GM12878 (cell line): ENCODE measurements around the gene RXFP3. TPM values are rescaled to one million over a fixed set of nuclear protein-coding genes. Genes with fewer than 3 reads are reported as not detected.

Source experiments
- ATAC-seq: fragments of 200-7000 bp; cut with Tn5 transposase; 3 replicates; pipeline ENCODE4 v1.9.1; 2020; ENCODE audit warnings: mild to moderate bottlenecking, moderate library complexity
- BruUV-seq: library from RNA; stranded (reverse); fragments of 400-500 nt; replicated peaks from 2 replicates; lab custom pipeline; 2021; lab: Mats Ljungman, UMichigan
- CTCF ChIA-PET: fragments of 300-600 bp; sonication (Branson Sonifier 250); formaldehyde crosslinking; extraction: SDS; loops from one replicate; lab custom pipeline; 2021; ENCODE audit warnings: inconsistent platforms; lab: Yijun Ruan, JAX
- POLR2A ChIA-PET: fragments of 350-600 bp; formaldehyde crosslinking; extraction: SDS; loops from one replicate; lab custom pipeline; 2021; ENCODE audit warnings: inconsistent platforms; lab: Charles Lee
- RAD21 ChIA-PET: fragments of 300-600 bp; sonication (Branson Sonifier 250); formaldehyde crosslinking; loops from one replicate; lab custom pipeline; 2023; ENCODE audit warnings: antibody characterized with exemption; ENCODE audit not compliant: unreplicated experiment; lab: Charles Lee
- SMC1A ChIA-PET: fragments of 300-600 bp; sonication (Branson Sonifier 250); formaldehyde crosslinking; loops from one replicate; lab custom pipeline; 2023; ENCODE audit not compliant: unreplicated experiment, uncharacterized antibody; lab: Charles Lee
- DNase-seq: peaks from one replicate; pipeline ENCODE4 v3.0.0-alpha.2; 2011; ENCODE audit warnings: low read depth, low spot score
- FAIRE-seq: peaks from 3 replicates; lab custom pipeline; 2011; peaks lifted over from hg19 to GRCh38; lab: Jason Lieb, UNC
- H2AFZ ChIP-seq: 2 replicates; pipeline ENCODE4 v1.6.0; 2011; ENCODE audit warnings: low read depth, low read length, control low read depth; ENCODE audit not compliant: control insufficient read depth
- H3K27ac ChIP-seq: 2 replicates; pipeline ENCODE4 v1.5.1; 2011; ENCODE audit warnings: control low read depth; ENCODE audit not compliant: control insufficient read depth, insufficient read depth
- H3K27me3 ChIP-seq, 2 experiments: replicated peaks in 1 of 2; 2 replicates each; pipeline versions ENCODE4 v1.6.0 to v1.6.1; 2011; ENCODE audit warnings: low read length in 1 of 2; ENCODE audit not compliant: control insufficient read depth in 2 of 2, insufficient read depth in 2 of 2
- H3K36me3 ChIP-seq, 2 experiments: 2 replicates each; pipeline ENCODE4 v1.5.1; 2011; ENCODE audit warnings: low read length in 1 of 2; ENCODE audit not compliant: control insufficient read depth in 2 of 2, insufficient read depth in 2 of 2
- H3K4me1 ChIP-seq: 2 replicates; pipeline ENCODE4 v1.6.1; 2011; ENCODE audit warnings: mild to moderate bottlenecking, low read length, moderate library complexity, mixed read lengths; ENCODE audit not compliant: control insufficient read depth, insufficient read depth
- H3K4me2 ChIP-seq: 2 replicates; pipeline ENCODE4 v1.6.0; 2011; ENCODE audit warnings: control low read depth; ENCODE audit not compliant: control insufficient read depth, insufficient read depth
- H3K4me3 ChIP-seq: fragments of 200-600 bp; sonication (generic); 2 replicates; pipeline ENCODE4 v1.5.1; 2016
- H3K79me2 ChIP-seq: 2 replicates; pipeline ENCODE4 v1.6.0; 2011; ENCODE audit warnings: low read length; ENCODE audit not compliant: control insufficient read depth, insufficient read depth
- H3K9ac ChIP-seq: 2 replicates; pipeline ENCODE4 v1.8.0; 2011; ENCODE audit warnings: low read length, control low read depth, mixed read lengths; ENCODE audit not compliant: control insufficient read depth, insufficient read depth
- H3K9me3 ChIP-seq: replicated peaks from 3 replicates; pipeline ENCODE4 v1.5.1; 2011; ENCODE audit warnings: mild to moderate bottlenecking, low read length; ENCODE audit not compliant: control insufficient read depth, insufficient read depth
- H4K20me1 ChIP-seq: 2 replicates; pipeline ENCODE4 v1.6.0; 2011; ENCODE audit not compliant: control insufficient read depth, insufficient read depth
- EGR1 ChIP-seq, 2 experiments: IDR thresholded peaks; 1 replicate in 1 of 2; 2 replicates in 1 of 2; pipeline ENCODE4 v1.6.1; 2011 to 2012; ENCODE audit warnings: low read depth in 2 of 2, low read length in 2 of 2, borderline replicate concordance in 1 of 2, mild to moderate bottlenecking in 1 of 2, moderate library complexity in 1 of 2
- WGBS: methylation state at CpG from one replicate; pipeline ENCODE4 v1.1.6; 2016; ENCODE audit warnings: low lambda C conversion rate; ENCODE audit not compliant: insufficient replicate concordance, insufficient coverage; ENCODE audit errors: missing lambda C conversion rate; 5-methylcytosine and 5-hydroxymethylcytosine counted together
- in situ Hi-C: fragments of 300-500 bp; cut with MboI; formaldehyde crosslinking; loops from 9 replicates; pipeline ENCODE4 v1.14.3; 2018; ENCODE audit warnings: mixed read lengths
- intact Hi-C: fragments of 100-400 bp; cut with micrococcal nuclease; formaldehyde crosslinking; loops from one replicate; pipeline ENCODE4 v1.14.2; 2022; ENCODE audit not compliant: unreplicated experiment
- polyA plus RNA-seq, 11 experiments: library from polyadenylated mRNA; depleted of rRNA in 4 of 11; unstranded in 6 of 11; stranded (reverse) in 5 of 11; fragments of >200 nt; fragmentation: Nextera tagmentation in 4 of 11; fragmentation: Illumina TruSeq in 1 of 11; extraction: Ambion mirVana in 4 of 11; extraction: Trizol in 1 of 11; gene quantifications; 1 replicate in 1 of 11; 2 replicates in 10 of 11; pipeline versions ENCODE4 v1.2.1 to v1.2.3, GENCODE V29; 2011 to 2016; ENCODE audit warnings: inconsistent platforms in 2 of 11, missing spikeins in 2 of 11, low read depth in 1 of 11
- total RNA-seq, 4 experiments: library from RNA; depleted of rRNA in 3 of 4; stranded (reverse); fragments of >200 nt in 3 of 4; fragmentation: Illumina TruSeq in 1 of 4; extraction: Trizol in 1 of 4; gene quantifications; 2 replicates each; pipeline versions ENCODE4 v1.2.1 to v1.2.3, GENCODE V29; 2013 to 2021
- TF ChIP-seq, protein P1 (sequence below), 3 experiments: IDR thresholded peaks in 2 of 3; conservative IDR thresholded peaks in 1 of 3; 2 replicates each; pipeline ENCODE4 v1.5.1; 2011; ENCODE audit warnings: low read depth in 3 of 3, low read length in 3 of 3, mild to moderate bottlenecking in 3 of 3, control low read depth in 2 of 3, moderate library complexity in 2 of 3, inconsistent platforms in 1 of 3, mixed read lengths in 1 of 3; ENCODE audit not compliant: control insufficient read depth in 2 of 3, insufficient read depth in 1 of 3; ENCODE audit errors: extremely low read depth in 1 of 3

The RXFP3 gene
- total and polyA plus RNA-seq, 10 of the 15 experiments (the other 5 are each of a cell fraction or from before 2014, with no cell fraction given): 0.03 to 0.06 TPM; not detected in 8

DNA sequence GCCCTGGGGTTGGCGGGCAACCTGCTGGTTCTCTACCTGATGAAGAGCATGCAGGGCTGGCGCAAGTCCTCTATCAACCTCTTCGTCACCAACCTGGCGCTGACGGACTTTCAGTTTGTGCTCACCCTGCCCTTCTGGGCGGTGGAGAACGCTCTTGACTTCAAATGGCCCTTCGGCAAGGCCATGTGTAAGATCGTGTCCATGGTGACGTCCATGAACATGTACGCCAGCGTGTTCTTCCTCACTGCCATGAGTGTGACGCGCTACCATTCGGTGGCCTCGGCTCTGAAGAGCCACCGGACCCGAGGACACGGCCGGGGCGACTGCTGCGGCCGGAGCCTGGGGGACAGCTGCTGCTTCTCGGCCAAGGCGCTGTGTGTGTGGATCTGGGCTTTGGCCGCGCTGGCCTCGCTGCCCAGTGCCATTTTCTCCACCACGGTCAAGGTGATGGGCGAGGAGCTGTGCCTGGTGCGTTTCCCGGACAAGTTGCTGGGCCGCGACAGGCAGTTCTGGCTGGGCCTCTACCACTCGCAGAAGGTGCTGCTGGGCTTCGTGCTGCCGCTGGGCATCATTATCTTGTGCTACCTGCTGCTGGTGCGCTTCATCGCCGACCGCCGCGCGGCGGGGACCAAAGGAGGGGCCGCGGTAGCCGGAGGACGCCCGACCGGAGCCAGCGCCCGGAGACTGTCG, 976 bp downstream of the RXFP3 start:
- ATAC-seq: no peak
- in situ Hi-C loops: no loop called here
- 92% methylated on average over 52 of the region's 54 CpGs for WGBS
- FAIRE-seq: no peak
- no peak overlapping the region for H3K4me3 ChIP-seq
- no peak overlapping the region for H3K9ac ChIP-seq
- no peaks in the 10 kb centered on the region for H4K20me1 ChIP-seq
- H3K4me2 ChIP-seq: no peak overlapping the region
- no peaks in the 10 kb centered on the region; the same call in 2 of the 3 replicates for H3K9me3 ChIP-seq
- no peaks in the 10 kb centered on the region; a peak in 1 of 4 replicates for H3K27me3 ChIP-seq
- CTCF ChIA-PET: interaction anchor here (3.5 to 5.3 kb wide), 2 partner anchors 33 to 502 kb away, joined by 39 to 70 read pairs; no protein-coding TSS in a partner anchor
- no peak overlapping the region for H2AFZ ChIP-seq
- DNase-seq: no peak
- TF ChIP-seq EGR1 (IDR thresholded peaks at IDR 0.05; ENCODE audit: borderline replicate concordance in 1 of 2, low read depth in 2 of 2, low read length in 2 of 2): no peak
- TF ChIP-seq, protein P1, sequence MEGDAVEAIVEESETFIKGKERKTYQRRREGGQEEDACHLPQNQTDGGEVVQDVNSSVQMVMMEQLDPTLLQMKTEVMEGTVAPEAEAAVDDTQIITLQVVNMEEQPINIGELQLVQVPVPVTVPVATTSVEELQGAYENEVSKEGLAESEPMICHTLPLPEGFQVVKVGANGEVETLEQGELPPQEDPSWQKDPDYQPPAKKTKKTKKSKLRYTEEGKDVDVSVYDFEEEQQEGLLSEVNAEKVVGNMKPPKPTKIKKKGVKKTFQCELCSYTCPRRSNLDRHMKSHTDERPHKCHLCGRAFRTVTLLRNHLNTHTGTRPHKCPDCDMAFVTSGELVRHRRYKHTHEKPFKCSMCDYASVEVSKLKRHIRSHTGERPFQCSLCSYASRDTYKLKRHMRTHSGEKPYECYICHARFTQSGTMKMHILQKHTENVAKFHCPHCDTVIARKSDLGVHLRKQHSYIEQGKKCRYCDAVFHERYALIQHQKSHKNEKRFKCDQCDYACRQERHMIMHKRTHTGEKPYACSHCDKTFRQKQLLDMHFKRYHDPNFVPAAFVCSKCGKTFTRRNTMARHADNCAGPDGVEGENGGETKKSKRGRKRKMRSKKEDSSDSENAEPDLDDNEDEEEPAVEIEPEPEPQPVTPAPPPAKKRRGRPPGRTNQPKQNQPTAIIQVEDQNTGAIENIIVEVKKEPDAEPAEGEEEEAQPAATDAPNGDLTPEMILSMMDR (IDR thresholded peaks at IDR 0.05 in 2 of 3, conservative IDR thresholded peaks at IDR 0.05 in 1 of 3; ENCODE audit: control insufficient read depth in 2 of 3, extremely low read depth in 1 of 3, insufficient read depth in 1 of 3, low read depth in 3 of 3, low read length in 3 of 3): no peak
- RAD21 ChIA-PET: interaction anchor here (0.7 to 4.4 kb wide), 2 partner anchors 31 to 33 kb away, joined by 3 to 46 read pairs; no protein-coding TSS in a partner anchor
- intact Hi-C loops: no loop called here
- SMC1A ChIA-PET: interaction anchor here (1.0 to 4.7 kb wide), 4 partner anchors 33 to 491 kb away, joined by 3 to 52 read pairs (median 18); no protein-coding TSS in a partner anchor
- H3K27ac ChIP-seq: no peak overlapping the region
- POLR2A ChIA-PET: interaction anchor here (0.6 to 1.1 kb wide), 2 partner anchors 467 to 502 kb away, joined by 3 read pairs; no protein-coding TSS in a partner anchor
- peaks cover 16% of the 10 kb centered on the region for H3K4me1 ChIP-seq
- no peaks in the 10 kb centered on the region for H3K36me3 ChIP-seq
- no peaks in the 10 kb centered on the region for H3K79me2 ChIP-seq
- no TSS peak for BruUV-seq
